HPDE6-E6E7 (cell line): ENCODE data around the gene COX4I2.
A peak's percentile ranks its signal among the peaks of the same experiment; 100 is the strongest.
"Not testable (repeated sequence)": the region's sequence is repeated elsewhere in the genome, so short reads cannot be mapped to it uniquely, and the experiment has no call there.

Experiments
- DNase-seq: peaks from one replicate; pipeline ENCODE4 v3.0.0; 2011; ENCODE audit warnings: missing footprints; ENCODE audit errors: extremely low spot score

Gene COX4I2

DNA sequence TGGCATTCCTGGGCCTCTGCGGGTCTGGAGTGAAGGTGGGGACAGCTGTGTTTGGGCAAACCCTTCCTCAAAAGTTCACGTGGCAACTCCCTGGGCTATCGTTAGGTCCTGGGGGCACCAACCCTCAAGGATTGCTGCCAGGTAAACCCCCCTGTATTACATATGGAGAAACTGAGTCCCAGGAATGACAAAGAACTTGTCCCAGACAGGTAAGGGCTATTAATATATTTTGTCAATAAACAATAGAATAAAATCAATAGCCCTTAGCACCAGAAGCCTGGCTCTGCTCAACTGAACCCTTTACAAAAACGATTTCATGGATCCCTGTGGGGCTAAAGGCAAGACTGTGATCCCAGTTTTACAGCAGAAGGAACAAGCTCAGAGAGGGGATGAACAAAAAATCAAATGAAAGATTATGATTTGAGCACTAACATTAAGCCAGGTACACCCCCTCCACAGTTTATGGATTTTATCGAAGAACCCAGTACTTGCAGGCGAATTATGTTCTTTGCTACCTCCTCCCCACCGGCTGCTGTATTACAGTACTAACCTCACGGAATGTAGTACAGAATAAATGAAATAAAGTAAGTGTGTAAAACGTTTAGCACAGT, 30.0 kb upstream of the COX4I2 start:
- DNase-seq: no peak

DNA sequence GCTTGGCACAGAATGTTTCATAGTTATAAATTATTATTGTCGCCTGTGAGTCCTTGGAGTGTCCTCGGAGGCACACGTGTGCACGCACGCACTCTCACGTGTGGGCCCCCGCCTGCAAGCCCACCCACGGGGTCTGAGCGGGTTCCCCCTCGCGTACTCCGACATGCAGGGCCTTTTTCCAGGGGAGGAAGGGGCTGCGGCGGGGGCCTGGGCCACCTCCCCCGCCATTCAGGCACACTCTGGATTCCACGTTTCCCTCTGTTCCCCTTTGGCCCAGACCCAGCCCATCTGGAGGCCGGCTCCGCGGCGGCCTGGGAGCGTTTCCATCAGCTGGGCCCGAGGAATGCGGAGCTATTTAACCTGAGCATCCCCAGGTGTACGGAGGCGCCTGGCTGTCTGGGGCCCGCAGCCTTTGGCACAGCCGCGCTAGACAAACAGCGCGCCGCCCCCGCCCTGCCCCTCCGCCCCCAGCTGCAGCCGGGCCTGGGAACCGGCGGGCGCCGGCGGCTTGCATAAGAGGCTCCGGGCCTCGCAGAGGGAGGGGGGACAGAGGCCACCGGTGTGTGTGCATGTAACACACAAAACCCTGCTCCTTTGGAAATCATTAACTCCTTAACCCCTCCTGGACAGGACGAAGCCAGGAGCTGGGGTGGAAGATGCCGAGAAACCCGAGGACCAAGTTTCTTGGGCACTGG, 29.3 kb upstream of the COX4I2 start:
- DNase-seq: peak; percentile 85

DNA sequence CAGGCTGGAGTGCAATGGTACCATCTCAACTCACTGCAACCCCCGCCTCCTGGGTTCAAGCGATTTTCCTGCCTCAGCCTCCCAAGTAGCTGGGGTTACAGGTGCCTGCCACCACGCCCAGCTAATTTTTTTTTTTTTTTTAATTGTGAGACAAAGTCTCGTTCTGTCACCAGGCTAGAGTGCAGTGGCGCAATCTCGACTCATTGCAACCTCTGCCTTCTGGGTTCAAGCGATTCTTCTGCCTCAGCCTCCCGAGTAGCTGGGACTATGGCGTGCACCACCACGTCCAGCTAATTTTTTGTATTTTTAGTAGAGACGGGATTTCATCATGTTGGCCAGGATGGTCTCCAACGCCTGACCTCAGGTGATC, 25.5 kb upstream of the COX4I2 start:
- not testable (repeated sequence) for DNase-seq

DNA sequence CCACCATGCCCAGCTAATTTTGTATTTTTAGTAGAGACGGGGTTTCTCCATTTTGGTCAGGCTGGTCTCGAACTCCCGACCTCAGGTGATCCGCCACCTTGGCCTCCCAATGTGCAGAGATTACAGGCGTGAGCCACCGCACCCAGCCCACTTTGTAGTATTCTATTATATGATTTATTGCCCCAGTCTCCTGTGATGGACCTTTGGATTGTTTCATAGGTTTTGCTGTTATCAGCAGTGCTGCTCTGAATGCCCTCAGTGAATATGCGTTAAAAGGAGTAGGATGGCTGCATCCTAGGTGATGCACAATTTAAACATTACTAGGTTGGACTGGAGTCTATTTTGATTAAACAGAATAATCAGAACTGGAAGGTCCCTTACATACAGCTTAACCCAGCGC, 22.3 kb upstream of the COX4I2 start:
- no peak for DNase-seq

DNA sequence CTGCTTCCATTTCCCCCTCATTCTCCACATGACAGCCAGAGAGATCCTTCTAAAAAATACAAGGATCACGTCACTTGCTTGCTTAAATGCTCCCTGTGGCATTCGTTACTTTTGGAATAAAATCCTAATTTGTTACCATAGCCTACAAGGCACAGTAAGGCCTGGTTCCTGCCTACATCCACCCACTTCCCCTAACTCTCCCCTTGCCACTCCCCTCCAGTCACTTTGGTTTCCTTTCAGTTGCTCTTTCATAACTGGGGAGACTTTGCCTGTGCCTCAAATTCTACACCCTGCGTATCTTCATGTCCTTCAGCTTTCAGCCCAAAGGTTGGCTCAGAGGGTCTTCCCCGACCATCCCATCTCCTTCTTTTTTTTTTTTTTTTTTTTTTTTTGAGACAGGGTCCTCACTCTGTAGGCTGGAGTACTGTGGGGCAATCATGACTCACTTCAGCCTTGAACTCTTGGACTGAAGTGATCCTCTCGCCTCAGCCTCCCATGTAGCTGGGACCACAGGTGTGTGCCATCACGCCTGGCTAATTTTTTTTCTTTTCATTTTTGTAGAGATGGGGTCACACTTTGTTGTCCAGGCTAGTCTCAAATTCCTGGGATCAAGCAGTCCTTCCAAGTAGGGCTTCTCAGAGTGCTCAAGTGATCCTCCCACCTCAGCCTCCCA, 20.1 kb upstream of the COX4I2 start:
- no peak for DNase-seq

DNA sequence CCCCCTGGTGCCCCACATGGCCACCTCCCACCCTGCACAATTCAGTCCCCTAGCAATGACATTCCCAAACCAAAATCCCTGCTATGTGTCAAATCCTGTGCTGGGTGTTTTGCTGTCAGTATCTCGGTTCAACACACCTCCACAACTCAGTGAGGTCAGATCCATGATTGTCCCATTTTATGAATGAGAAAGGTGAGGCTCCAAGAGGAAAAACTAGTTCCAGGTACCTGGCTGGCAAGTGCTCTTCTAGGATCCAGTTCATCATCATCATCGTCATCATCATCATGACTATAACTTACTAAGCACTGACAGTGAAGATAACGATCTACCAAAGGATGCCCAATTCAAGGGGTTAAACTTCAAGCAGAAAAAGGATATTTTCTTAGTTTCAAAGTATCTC, 17.5 kb upstream of the COX4I2 start:
- DNase-seq: no peak

DNA sequence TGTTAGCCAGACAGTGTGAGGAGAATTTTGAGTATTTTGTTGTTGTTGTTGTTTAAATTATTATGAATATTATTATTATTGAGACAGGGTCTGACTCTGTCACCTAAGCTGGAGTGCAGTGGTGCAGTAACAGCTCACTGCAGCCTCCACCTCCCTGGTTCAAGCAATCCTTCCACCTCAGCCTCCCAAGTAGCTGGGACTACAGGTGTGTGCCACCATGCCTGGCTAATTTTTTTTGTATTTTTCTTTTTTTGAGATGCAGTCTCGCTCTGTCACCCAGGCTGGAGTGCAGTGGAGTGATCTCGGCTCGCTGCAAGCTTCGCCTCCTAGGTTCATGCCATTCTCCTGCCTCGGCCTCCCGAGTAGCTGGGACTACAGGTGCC, 14.6 kb upstream of the COX4I2 start:
- not testable (repeated sequence) for DNase-seq

DNA sequence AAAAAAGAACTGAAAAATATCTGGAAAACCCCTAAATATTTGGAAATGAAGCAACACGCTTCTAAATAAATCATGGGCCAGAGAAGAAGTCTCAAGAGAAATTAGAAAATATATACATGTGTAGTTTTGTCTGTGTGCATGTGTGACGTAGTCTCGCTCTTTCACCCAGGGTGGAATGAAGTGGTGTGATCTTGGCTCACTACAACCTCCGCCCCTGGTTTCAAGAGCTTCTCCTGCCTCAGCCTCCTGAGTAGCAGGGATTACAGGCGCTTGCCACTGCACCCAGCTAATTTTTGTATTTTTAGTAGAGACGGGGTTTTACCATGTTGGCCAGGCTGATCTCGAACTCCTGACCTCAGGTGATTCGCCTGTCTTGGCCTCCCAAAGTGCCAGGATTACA, 11.2 kb upstream of the COX4I2 start:
- DNase-seq: not testable (repeated sequence)

DNA sequence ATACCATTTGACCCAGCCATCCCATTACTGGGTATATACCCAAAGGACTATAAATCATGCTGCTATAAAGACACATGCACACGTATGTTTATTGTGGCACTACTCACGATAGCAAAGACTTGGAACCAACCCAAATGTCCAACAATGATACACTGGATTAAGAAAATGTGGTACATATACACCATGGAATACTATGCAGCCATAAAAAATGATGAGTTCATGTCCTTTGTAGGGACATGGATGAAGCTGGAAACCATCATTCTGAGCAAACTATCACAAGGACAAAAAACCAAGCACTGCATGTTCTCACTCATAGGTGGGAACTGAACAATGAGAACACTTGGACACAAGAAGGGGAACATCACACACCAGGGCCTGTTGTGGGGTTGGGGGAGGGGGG, 9.7 kb upstream of the COX4I2 start:
- not testable (repeated sequence) for DNase-seq

DNA sequence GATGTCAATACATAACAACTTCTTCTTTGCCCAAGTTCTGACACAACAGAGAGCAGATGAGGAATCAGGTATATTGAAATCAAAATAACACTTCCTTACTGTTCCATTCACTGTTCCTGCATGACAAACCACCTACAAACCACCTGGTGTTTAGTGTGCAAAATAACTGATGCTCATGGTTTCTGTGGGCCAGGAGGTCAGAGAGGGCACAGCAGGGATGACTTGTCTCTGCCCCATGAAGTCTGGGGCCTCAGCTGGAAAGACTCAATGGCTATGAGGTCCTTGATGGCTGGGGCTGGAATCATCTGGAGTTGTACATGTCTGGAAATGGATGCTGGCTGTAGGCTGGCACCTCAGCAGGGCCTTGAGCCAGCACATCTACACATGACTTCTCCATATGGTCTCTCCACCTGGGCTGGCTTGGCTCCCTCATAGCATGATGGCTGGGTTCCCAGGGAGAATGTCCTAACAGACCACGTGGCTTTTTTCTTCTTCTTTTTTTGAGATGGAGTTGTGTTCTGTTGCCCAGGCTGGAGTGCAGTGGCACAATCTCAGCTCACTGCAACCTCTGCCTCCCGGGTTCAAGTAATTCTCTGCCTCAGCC, 7.4 kb upstream of the COX4I2 start:
- no peak for DNase-seq

DNA sequence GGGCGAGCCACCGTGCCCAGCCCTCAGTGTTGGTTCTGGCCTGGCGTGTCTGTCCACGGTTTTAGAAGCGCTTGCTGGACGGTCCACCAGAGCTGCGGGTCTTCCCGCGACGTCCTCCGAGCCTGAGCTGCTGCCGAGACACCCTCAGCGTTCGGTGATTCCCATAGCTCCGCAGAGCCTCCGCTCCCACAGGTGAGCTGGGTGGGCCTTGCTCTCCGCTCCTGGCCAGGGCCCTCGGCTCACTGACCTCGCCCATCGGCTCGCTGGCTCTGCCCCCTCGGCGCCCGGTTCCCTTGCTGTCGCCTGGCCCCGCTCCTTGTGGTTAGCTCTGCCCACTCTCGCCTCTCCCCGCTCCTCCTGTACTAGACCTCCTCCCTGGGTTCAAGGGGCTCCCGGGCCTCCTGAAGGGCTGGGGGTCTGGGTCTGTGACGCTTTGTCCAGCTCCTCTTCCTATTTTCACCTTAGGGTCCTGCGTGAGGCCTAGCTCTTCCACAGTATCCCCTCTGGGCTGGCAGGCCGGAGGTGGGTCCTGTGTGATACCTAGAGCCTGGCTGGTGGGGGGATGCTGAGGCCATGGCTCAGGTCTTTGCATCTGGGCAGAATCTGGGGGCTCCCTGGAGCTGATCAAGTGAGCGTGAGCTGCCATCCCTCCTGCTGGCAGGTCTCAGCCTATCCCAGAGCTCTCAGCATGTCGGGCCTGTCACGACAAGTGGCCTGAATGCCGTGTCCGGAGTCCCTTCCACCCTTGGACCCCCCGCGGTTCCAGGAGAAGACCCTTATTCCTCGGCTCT, 5.0 kb upstream of the COX4I2 start:
- no peak for DNase-seq

DNA sequence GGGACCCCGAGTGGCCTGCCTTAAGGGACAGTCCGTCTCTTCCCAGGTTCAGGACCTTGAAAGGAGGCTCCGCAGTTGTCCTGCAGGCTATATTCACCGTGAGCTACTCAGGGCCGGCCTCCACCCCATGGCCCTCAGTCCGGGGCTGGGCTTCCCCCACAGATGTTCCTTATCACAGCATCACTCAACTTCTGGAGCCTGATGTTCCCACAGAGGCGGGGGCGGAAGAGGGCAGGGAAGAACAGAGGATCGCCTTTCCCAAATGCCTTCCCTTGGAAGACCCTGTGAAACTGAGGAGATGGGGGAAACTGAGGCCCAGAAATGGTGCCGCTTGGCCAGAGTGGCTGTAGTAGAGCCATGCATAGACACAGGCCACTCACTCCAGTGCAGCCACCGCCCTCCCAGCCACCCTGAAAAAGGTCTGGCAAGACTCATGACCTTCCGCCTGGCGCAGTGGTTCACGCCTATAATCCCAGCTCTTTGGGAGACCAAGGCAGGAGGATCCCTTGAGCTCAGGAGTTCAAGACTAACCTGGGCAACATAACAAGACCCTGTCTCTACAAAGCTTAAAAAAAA, 4.3 kb upstream of the COX4I2 start:
- no peak for DNase-seq

DNA sequence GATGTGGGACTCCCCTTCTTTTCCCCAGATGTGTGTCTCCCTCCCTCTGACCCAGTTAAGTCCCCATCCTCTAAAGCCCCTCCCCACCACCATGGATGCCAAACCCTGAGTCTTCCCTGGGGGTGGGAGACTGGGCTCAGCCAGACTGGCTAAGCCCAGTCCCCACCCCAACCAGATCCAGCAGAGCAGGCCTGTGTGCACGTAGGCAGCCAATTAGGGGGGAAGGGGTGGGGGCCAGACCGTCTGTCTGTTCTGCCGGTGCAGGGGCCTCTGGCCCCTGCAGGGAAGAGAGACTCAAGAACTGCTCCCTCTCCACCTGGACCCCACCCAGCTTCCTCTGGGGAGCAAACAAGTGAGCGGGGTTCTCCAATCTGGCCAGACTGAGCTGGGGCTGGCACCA, 605 bp downstream of the COX4I2 start:
- DNase-seq: no peak

DNA sequence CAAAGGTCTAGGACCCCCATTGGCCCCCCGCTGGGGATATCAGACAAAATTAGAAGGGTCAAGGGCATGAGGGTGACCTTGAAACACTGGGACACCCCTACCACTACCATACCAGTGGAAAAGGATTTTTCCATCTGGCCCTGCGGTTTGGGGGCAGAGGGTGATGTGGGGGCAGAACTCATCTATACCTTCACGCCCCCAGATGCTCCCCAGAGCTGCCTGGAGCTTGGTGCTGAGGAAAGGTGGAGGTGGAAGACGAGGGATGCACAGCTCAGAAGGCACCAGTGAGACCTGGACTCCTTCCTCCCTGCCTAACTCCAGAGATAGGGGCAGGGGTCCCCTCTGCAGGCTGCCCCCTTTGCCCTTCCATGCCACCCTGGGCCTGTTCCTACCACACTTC, 1.1 kb downstream of the COX4I2 start:
- DNase-seq: no peak

DNA sequence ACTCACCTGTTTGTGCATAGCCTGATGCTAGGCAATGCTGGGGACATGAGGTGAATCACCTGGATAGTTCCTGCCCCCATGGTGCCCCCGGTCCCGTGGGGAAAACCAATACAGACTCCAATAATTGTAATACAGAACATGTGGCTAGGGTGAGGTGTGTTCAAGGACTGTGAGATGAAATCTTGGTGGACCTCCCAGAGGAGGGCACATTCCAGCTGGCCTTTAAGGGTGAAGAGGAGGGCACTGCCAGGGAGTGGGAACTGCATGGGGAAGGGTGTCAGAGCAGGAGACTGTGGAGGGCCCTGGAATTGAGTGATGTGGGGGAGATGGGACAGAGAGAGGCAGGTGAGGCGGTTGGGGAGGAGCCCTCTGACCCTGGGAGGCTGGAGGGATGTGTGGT, 2.5 kb downstream of the COX4I2 start:
- no peak for DNase-seq

DNA sequence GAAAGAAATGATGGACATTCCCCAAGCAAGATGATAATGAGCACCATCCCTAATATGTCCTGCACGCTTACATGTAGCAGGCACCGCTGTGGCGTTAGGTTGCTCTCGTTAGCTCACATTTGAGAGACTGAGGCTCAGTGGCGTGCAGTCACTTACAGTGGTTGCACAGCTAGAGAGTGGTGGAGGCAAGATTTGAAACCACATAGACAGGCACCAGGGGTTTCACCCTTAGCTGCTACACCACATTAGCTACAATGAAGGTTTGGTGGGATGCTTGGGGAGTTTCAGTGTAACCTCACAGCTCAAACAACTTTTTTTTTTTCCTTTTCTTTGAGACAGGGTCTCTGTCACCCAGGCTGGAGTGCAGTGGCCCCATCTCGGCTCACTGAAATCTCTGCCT, 3.7 kb downstream of the COX4I2 start:
- DNase-seq: no peak

DNA sequence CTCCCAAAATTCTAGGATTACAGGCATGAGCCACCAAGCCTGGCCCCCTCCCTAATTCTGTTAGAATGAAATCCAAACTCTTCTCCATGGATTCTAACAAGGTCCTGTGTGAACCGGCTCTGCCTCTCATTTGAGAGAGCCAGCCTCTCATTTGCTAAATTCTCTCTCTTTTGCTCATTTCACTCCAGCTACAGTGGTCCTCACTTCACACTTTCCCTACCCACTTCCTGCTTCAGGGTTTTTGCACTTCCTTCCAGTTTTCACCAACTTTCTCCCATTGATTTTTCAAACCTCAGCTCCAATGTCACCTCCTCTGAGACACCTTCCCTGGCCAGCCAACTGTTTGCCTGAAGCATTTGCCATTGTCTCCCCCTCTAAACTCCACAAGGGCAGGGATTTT, 5.1 kb downstream of the COX4I2 start:
- no peak for DNase-seq

DNA sequence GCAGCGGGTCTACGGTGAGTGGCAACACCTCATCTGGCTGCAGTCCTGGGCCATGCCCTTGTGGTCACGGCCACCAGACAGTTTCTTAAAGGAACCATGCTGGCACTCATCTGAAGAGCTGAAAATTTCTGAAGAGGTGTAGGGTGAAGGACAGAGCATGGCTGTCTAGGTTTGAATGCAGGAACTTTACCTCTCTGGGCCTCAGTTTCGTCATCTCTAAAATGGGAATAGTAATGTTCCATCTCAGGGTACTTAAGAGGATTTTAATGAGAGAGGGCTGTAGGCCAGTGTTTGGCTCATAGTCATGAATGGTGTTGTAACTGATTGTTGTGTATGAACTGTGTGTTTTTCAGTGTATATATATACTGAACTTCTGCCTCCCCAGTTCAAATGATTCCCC, 5.8 kb downstream of the COX4I2 start:
- no peak for DNase-seq

DNA sequence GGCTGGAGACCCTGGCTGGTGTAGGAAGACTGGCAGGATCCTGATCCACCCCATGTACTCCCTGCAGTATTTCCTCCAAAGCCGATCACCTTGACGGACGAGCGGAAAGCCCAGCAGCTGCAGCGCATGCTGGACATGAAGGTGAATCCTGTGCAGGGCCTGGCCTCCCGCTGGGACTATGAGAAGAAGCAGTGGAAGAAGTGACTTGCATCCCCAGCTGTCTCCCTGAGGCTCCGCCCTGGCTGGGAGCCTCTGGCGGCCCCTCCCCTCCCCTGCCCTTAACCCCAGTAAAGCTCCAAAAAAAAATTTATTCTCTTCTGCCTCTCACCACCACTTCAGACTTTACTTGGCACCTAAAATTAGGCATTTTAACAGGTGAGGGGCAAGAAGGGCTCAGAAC, 7.0 kb downstream of the COX4I2 start:
- DNase-seq: no peak

DNA sequence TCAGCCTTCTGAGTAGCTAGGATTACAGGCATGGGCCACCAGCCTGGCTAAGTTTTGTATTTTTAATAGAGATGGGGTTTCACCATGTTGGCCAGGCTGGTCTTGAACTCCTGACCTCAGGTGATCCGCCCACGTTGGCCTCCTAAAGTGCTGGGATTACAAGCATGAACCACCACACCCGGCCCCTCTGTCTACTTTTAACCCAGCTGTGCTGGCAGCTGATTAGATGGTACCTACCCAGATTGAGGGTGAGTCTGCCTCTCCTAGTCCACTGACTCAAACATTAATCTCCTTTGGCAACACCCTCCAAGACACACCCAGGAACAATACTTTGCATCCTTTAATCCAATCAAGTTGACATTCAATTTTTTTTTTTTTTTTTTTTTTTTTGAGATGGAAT, 10.4 kb downstream of the COX4I2 start:
- not testable (repeated sequence) for DNase-seq

DNA sequence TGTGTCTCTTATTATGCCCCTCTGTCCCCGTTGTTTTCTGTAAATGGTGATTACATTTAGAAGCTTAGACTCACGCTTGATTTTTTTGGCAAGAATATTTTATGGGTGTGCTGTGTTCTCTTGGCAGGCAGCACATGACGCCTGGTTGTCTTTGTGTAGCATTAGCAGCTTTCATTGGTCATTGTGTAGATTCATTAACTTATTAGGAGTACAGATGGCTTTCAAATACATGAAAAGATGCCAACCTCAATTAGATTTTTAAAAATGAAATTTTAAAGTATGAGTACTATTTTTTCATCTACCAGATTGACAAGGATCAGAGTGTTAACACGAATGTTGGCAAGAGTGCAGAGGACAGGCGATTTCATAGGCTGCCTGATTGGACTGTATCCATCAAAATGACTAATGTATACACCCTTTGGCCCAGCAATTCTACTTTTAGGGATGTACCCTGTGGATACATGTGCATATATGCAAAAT, 15.2 kb downstream of the COX4I2 start:
- no peak for DNase-seq

DNA sequence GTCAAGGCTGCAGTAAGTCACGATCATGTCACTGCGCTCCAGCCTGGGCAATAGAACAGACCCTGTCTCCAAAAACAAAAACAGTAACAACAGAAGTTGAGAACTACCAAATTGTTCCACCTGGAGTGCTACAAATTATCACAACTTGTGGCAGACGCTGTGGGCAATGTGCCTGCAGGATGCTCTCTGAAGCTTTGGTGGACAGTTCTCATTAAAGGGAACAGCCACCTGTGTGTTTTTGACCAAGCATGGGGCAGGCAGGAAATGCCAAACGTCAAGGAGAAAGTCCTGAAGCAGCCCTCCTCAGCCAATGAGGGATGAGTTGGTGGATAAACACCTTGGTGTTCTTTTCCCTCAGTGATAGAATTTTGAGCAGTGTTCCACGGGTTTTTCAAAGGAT, 15.8 kb downstream of the COX4I2 start:
- no peak for DNase-seq
